ENCODE measurements around the gene LRRC18.

The LRRC18 gene

GRCh38 chr10:48945441-48946130, 5.9 kb upstream of the LRRC18 start:
- DNase-seq = peak; percentile 5

DNA sequence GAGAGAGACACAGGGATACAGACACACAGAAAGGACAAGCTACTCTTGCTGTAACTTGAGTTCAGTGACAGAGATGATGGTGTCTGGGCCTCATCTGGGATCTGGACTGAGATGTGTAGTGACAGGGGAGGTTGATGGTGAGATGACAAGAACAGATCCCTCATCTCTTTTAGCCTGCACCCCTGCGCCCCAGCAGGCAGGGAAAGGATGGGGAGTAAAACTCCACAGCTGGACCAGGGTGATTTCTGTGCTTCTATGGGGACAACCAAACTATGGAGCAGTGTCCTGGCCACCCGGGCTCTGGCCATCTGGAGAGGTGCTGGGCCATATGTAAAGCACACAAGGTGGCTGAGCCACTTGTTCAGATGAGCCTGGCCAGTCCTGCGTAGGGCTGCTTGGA, 4.5 kb upstream of the LRRC18 start:
- DNase-seq = no peak

- DNase-seq = no peak
Measured at GRCh38 chr10:48943096-48943495, 3.5 kb upstream of the LRRC18 start.

DNA sequence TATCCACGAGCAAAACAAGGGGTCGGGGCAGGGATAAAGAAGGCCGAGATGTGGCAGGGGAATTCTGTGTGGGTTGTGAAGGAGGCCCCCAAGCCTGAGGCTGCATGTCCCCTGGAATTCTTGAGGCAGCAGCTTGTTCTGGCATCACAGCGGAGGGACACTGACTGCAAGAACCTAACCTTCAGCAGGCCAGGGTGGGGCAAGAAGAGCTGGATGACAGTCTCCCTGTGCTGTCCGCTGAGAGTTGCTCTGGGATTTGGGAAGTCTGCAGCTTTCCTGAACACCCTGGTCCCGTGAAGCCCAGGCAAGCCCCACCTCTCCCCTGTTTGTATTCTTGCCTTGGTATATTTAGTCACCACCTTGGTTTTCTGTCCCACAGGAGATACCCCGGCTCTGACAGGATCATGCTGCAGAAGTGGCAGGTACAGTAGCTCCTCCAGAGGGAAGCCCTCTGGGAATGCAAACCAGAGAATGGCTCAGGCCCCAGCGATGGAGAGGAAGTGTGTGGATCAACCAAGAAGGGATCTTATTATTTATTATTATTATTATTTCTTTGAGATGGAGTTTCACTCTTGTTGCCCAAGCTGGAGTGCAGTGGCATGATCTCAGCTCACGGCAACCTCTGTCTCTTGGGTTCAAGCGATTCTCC, 1.9 kb upstream of the LRRC18 start:
- no peak for DNase-seq

DNA sequence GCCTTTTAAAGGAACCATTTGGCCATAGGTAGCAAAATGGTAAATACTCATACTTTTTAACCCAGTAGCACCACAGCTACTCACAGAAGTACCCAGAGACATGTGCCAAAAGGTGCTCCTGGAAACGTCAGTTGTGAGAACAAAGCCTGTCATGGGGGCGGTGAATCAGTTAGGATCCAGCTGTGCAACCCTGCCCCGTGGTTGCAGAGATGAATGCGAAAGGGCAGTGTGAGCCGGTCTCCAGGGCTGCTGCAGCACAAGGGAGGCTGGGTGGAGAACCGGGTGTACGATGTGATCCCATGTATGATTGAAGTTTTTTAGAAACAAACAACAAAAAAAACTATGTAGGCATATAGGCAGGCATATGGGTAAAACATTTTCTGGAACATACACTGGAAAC, 1.3 kb upstream of the LRRC18 start:
- DNase-seq = no peak

DNA sequence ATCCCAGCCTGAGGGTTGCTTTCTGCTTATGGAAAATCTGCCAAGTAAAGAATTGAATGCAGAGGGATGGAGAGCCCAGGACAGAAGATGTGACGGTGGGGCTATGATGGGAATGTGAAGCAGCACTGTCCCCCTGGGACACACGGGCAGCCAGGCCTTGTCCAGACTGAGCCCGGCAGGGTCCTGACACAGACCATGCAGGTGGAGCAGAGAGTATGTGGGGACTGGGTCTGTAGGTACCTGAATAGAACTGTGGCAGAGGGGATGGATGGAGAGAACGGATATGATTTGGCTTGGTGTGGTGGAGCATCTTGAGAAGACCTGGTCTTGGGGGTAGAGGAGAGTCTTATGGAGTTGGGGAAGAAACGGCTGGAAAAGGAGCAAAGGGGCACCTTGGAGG, 732 bp upstream of the LRRC18 start:
- no peak for DNase-seq

GRCh38 chr10:48938990-48939536, 577 bp downstream of the LRRC18 start:
- DNase-seq = no peak

DNA sequence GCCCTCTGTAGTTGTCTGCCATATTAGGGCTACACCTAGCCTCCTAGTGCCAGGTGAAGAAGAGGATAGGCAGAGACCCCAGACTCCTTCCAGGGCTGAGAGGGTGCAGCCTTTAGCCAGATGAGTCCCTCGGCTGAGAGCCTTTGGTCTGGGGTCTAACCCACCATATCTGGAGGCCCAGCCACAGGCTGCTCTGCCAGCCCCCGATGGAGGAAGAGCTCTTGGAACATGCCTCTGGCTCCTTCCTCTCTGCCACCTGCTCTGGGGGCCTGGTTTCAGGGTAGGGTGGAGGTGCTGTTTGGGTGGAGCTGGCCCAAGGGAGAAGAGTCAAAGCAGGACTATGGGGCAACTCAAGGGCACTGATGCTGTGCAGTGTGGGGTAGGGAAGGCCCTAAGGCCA, 1.4 kb downstream of the LRRC18 start:
- DNase-seq = no peak

GRCh38 chr10:48937796-48938195, 1.8 kb downstream of the LRRC18 start:
- DNase-seq = no peak

DNA sequence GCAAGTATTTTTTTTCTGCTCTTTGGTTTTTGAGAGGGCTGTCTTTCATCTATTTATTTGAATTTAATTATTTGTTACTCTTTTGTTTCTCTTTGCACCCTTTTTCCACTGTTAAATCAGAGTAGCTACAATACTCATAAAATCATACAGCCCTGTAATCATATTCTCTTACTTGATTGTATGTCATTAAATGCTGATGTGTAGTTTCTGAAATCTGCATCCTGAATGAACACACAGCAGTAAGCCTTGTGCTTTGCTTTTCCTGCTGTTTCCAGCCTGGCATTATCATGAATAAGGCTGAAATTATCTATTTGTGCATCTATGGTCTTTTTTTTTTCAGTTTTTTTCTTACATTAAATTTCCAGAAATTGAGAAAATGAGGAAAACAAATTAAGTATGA, 4.1 kb downstream of the LRRC18 start:
- DNase-seq = no peak

GRCh38 chr10:48934672-48935501, 4.8 kb downstream of the LRRC18 start:
- no peak for DNase-seq

DNA sequence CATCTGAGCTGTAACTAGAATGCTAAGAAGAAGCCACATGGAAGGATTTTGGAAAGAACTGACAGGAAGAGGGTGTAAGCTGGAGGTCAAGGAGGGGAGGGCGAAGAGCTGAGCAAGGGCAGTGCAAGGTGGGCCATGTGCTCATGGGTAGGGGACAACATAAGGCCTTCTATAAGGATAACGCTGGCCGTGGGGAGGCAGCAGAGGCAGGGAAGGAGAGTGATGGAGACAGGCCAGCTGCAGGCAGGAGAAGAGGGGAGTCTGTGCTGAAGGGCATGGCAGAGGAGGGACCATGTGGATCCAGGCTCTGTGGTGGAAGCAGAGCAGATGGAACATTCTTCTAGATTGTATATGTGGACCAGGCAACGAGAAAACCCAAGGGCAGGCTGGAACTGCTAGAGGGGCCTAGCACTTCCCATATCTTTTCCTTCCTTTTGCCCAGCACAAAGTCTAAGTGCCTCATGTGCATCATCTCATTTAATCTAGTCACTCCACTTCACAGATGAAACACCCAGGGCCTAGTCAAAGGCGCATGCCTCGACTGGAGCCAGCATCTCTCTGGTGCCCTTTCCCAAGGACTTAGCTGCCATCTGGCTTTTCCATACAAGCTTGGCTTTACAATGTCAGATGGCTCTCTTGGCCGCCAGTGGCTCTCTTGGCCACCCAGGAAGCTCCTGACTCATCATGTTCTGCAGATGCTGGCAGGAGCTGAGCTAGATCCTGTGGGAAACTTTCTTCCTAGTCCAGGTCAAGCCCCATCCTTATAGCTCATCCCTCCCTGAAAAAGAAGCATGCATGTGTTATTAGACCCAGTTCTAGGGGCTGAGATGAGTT, 6.6 kb downstream of the LRRC18 start:
- DNase-seq = no peak

GRCh38 chr10:48931188-48931587, 8.5 kb downstream of the LRRC18 start:
- no peak for DNase-seq

DNA sequence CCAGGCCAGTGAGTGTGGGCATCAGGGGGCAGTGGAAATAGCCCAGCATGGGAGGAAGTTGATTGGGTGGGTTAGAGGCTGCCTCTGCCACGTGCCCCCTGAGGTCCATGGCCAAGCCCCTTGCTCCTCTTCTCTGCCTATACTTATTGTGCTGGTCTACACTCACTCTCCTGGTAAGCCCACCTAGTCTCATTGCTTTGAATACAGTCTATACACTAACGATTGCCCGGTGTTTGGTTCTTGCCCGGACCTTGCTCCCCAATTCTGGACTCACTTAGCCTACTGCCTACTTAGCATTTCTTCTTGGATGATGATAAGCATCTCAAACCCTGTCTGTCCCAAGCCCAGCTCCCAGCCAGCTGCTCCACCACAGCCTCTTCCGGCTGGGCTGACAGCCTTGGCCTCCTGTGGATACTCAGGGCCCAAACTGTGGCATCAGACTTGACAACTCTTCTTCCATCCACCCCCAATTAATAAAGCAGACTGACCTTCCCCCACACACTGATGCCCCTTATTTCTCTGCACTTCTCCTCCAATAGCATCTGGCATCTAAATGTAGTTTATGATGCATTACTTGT, 10.1 kb downstream of the LRRC18 start:
- DNase-seq = no peak

GRCh38 chr10:48926764-48927540, 12.7 kb downstream of the LRRC18 start:
- no peak for DNase-seq

GRCh38 chr10:48926255-48926654, 13.4 kb downstream of the LRRC18 start:
- no peak for DNase-seq

DNA sequence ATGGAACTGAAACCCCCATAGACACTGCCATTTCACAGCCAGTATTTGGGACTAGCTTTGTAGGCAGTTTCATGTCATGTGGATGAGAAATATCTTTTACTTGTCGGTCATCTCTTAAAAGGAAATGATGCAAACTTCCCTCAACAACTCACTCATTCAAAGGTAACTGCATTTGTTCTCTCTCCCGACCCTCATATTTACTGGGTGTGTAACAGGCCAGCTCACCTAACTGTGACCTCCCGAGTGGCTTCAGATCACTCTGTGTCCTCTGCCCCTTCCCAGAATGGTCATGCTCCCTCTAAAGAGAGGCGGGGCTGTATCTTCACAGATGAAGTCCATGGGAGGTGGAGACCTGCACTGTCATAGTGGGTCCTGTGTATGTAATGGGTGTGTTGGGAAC, 14.7 kb downstream of the LRRC18 start:
- DNase-seq = no peak

- no peak for DNase-seq
Measured at GRCh38 chr10:48923748-48924147, 15.9 kb downstream of the LRRC18 start.

DNA sequence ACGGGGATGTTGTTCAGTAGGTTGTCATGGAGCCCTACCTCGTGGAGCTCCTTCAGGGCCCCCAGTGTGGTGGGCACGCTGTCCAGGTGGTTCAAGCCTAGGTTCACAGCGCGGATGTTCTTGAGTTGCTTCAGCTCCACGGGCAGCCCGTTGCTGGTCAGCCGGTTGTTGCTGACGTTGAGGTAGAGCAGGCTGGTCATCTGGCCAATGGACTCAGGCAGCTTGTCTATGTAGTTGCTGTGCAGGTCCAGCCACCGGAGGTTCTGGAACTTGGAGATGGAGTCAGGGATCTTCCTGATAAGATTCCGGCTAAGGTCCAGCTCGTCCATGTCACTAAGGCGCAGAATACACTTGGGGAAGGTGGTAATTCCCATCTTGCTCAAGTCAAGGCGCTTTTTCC, 26.0 kb downstream of the LRRC18 start:
- DNase-seq = no peak

- no peak for DNase-seq
Measured at GRCh38 chr10:48910548-48910947, 29.1 kb downstream of the LRRC18 start.

- DNase-seq = no peak
Measured at GRCh38 chr10:48907730-48908129, 31.9 kb downstream of the LRRC18 start.

GRCh38 chr10:48906841-48907240, 32.8 kb downstream of the LRRC18 start:
- DNase-seq = no peak

Measured in DMS79 treated with DMSO at 0.1 percent for 48 hours (cell line).